Measurements from ENCODE around the gene IYD.

Gene IYD

GRCh38 chr6:150368762-150369161 lies at the start of gene IYD:
Gene IYD (plus strand): TSS chr6:150369012. CDS start chr6:150369032, 20 bp downstream.
- no peak within 1 kb of the TSS for H3K9ac ChIP-seq (ENCODE audit: low read length)
- peaks cover 2% of the 10 kb centered on the region; the same call in 1 of the 2 replicates for H3K27me3 ChIP-seq (ENCODE audit: control insufficient read depth, insufficient read depth, low read length)
- H3K27ac ChIP-seq (ENCODE audit: low read depth, low read length): no peak within 1 kb of the TSS
- H3K4me1 ChIP-seq (ENCODE audit: control insufficient read depth, insufficient read depth, low read length): no peaks in the 10 kb centered on the region
- no peaks in the 10 kb centered on the region for H3K36me3 ChIP-seq (ENCODE audit: control insufficient read depth, insufficient read depth, low read length)
- no peaks in the 10 kb centered on the region for H3K9me3 ChIP-seq (ENCODE audit: control insufficient read depth, insufficient read depth, low read depth, low read length)
- no peak within 1 kb of the TSS for H3K4me3 ChIP-seq (ENCODE audit: low read depth, low read length)

GRCh38 chr6:150319924-150320323 lies 48.9 kb upstream of the IYD start:
- Histone ChIP-seq H3K4me1 (ENCODE audit: control insufficient read depth, insufficient read depth, low read length) (no peaks in the 10 kb centered on the region), H3K9ac (ENCODE audit: low read length) (no peak overlapping the region), H3K27ac (ENCODE audit: low read depth, low read length) (no peak overlapping the region), H3K4me3 (ENCODE audit: low read depth, low read length) (no peak overlapping the region), H3K36me3 (ENCODE audit: control insufficient read depth, insufficient read depth, low read length) (no peaks in the 10 kb centered on the region), H3K9me3 (ENCODE audit: control insufficient read depth, insufficient read depth, low read depth, low read length) (peaks cover 4% of the 10 kb centered on the region; the same call in 1 of the 2 replicates), H3K27me3 (ENCODE audit: control insufficient read depth, insufficient read depth, low read length) (no peaks in the 10 kb centered on the region; the same call in 1 of the 2 replicates)

- Histone ChIP-seq H3K4me1 (ENCODE audit: control insufficient read depth, insufficient read depth, low read length) (no peaks in the 10 kb centered on the region), H3K27me3 (ENCODE audit: control insufficient read depth, insufficient read depth, low read length) (no peaks in the 10 kb centered on the region; the same call in 1 of the 2 replicates), H3K9me3 (ENCODE audit: control insufficient read depth, insufficient read depth, low read depth, low read length) (no peaks in the 10 kb centered on the region), H3K4me3 (ENCODE audit: low read depth, low read length) (no peak overlapping the region), H3K36me3 (ENCODE audit: control insufficient read depth, insufficient read depth, low read length) (no peaks in the 10 kb centered on the region), H3K27ac (ENCODE audit: low read depth, low read length) (no peak overlapping the region), H3K9ac (ENCODE audit: low read length) (no peak overlapping the region)
Observed at GRCh38 chr6:150320442-150320841, 48.4 kb upstream of the IYD start.

- H3K4me1 ChIP-seq (ENCODE audit: control insufficient read depth, insufficient read depth, low read length): no peaks in the 10 kb centered on the region
- H3K36me3 ChIP-seq (ENCODE audit: control insufficient read depth, insufficient read depth, low read length): no peaks in the 10 kb centered on the region
- no peak overlapping the region for H3K27ac ChIP-seq (ENCODE audit: low read depth, low read length)
- no peak overlapping the region for H3K9ac ChIP-seq (ENCODE audit: low read length)
- no peak overlapping the region for H3K4me3 ChIP-seq (ENCODE audit: low read depth, low read length)
- no peaks in the 10 kb centered on the region; the same call in 1 of the 2 replicates for H3K27me3 ChIP-seq (ENCODE audit: control insufficient read depth, insufficient read depth, low read length)
- H3K9me3 ChIP-seq (ENCODE audit: control insufficient read depth, insufficient read depth, low read depth, low read length): no peaks in the 10 kb centered on the region
Observed at GRCh38 chr6:150322466-150322871, 46.3 kb upstream of the IYD start.

- no peak overlapping the region for H3K4me3 ChIP-seq (ENCODE audit: low read depth, low read length)
- H3K9me3 ChIP-seq (ENCODE audit: control insufficient read depth, insufficient read depth, low read depth, low read length): no peaks in the 10 kb centered on the region
- H3K27me3 ChIP-seq (ENCODE audit: control insufficient read depth, insufficient read depth, low read length): no peaks in the 10 kb centered on the region; the same call in 1 of the 2 replicates
- no peaks in the 10 kb centered on the region for H3K36me3 ChIP-seq (ENCODE audit: control insufficient read depth, insufficient read depth, low read length)
- no peaks in the 10 kb centered on the region for H3K4me1 ChIP-seq (ENCODE audit: control insufficient read depth, insufficient read depth, low read length)
- H3K9ac ChIP-seq (ENCODE audit: low read length): no peak overlapping the region
- H3K27ac ChIP-seq (ENCODE audit: low read depth, low read length): no peak overlapping the region
Observed at GRCh38 chr6:150323205-150323604, 45.6 kb upstream of the IYD start.

GRCh38 chr6:150324044-150324443 lies 44.8 kb upstream of the IYD start:
- H3K9ac ChIP-seq (ENCODE audit: low read length): no peak overlapping the region
- no peaks in the 10 kb centered on the region; the same call in 1 of the 2 replicates for H3K27me3 ChIP-seq (ENCODE audit: control insufficient read depth, insufficient read depth, low read length)
- H3K36me3 ChIP-seq (ENCODE audit: control insufficient read depth, insufficient read depth, low read length): no peaks in the 10 kb centered on the region
- no peak overlapping the region for H3K4me3 ChIP-seq (ENCODE audit: low read depth, low read length)
- no peak overlapping the region for H3K27ac ChIP-seq (ENCODE audit: low read depth, low read length)
- H3K9me3 ChIP-seq (ENCODE audit: control insufficient read depth, insufficient read depth, low read depth, low read length): no peaks in the 10 kb centered on the region
- no peaks in the 10 kb centered on the region for H3K4me1 ChIP-seq (ENCODE audit: control insufficient read depth, insufficient read depth, low read length)

- H3K27ac ChIP-seq (ENCODE audit: low read depth, low read length): no peak overlapping the region
- no peak overlapping the region for H3K9ac ChIP-seq (ENCODE audit: low read length)
- no peaks in the 10 kb centered on the region for H3K4me1 ChIP-seq (ENCODE audit: control insufficient read depth, insufficient read depth, low read length)
- no peak overlapping the region for H3K4me3 ChIP-seq (ENCODE audit: low read depth, low read length)
- H3K36me3 ChIP-seq (ENCODE audit: control insufficient read depth, insufficient read depth, low read length): no peaks in the 10 kb centered on the region
- H3K9me3 ChIP-seq (ENCODE audit: control insufficient read depth, insufficient read depth, low read depth, low read length): no peaks in the 10 kb centered on the region
- H3K27me3 ChIP-seq (ENCODE audit: control insufficient read depth, insufficient read depth, low read length): no peaks in the 10 kb centered on the region; the same call in 1 of the 2 replicates
Observed at GRCh38 chr6:150325066-150325772, 43.6 kb upstream of the IYD start.

GRCh38 chr6:150327117-150327774 lies 41.6 kb upstream of the IYD start:
- Histone ChIP-seq H3K4me1 (ENCODE audit: control insufficient read depth, insufficient read depth, low read length) (no peaks in the 10 kb centered on the region), H3K27me3 (ENCODE audit: control insufficient read depth, insufficient read depth, low read length) (no peaks in the 10 kb centered on the region; the same call in 1 of the 2 replicates), H3K36me3 (ENCODE audit: control insufficient read depth, insufficient read depth, low read length) (no peaks in the 10 kb centered on the region)

GRCh38 chr6:150328744-150329405 lies 39.9 kb upstream of the IYD start:
- Histone ChIP-seq H3K9ac (ENCODE audit: low read length) (no peak overlapping the region), H3K4me3 (ENCODE audit: low read depth, low read length) (no peak overlapping the region), H3K27me3 (ENCODE audit: control insufficient read depth, insufficient read depth, low read length) (no peaks in the 10 kb centered on the region), H3K36me3 (ENCODE audit: control insufficient read depth, insufficient read depth, low read length) (no peaks in the 10 kb centered on the region), H3K9me3 (ENCODE audit: control insufficient read depth, insufficient read depth, low read depth, low read length) (no peaks in the 10 kb centered on the region), H3K4me1 (ENCODE audit: control insufficient read depth, insufficient read depth, low read length) (no peaks in the 10 kb centered on the region), H3K27ac (ENCODE audit: low read depth, low read length) (no peak overlapping the region)

More at GRCh38 chr6:150327117-150327774, 41.6 kb upstream of the IYD start:
- Histone ChIP-seq H3K9ac (ENCODE audit: low read length) (no peak overlapping the region), H3K27ac (ENCODE audit: low read depth, low read length) (no peak overlapping the region), H3K4me3 (ENCODE audit: low read depth, low read length) (no peak overlapping the region), H3K9me3 (ENCODE audit: control insufficient read depth, insufficient read depth, low read depth, low read length) (no peaks in the 10 kb centered on the region)

- no peak overlapping the region for H3K4me3 ChIP-seq (ENCODE audit: low read depth, low read length)
- no peak overlapping the region for H3K27ac ChIP-seq (ENCODE audit: low read depth, low read length)
- no peaks in the 10 kb centered on the region for H3K4me1 ChIP-seq (ENCODE audit: control insufficient read depth, insufficient read depth, low read length)
- H3K9ac ChIP-seq (ENCODE audit: low read length): no peak overlapping the region
- H3K27me3 ChIP-seq (ENCODE audit: control insufficient read depth, insufficient read depth, low read length): no peaks in the 10 kb centered on the region
- no peaks in the 10 kb centered on the region for H3K36me3 ChIP-seq (ENCODE audit: control insufficient read depth, insufficient read depth, low read length)
- no peaks in the 10 kb centered on the region for H3K9me3 ChIP-seq (ENCODE audit: control insufficient read depth, insufficient read depth, low read depth, low read length)
Observed at GRCh38 chr6:150331344-150331743, 37.5 kb upstream of the IYD start.

Data from HUES6 (cell line).